CD4-positive, CD25-positive, alpha-beta regulatory T cell (primary cell): Measurements from ENCODE around the gene ANKRD44. TPM values are rescaled to one million over a fixed set of nuclear protein-coding genes. Genes with fewer than 3 reads are reported as not detected.

ENCODE experiments used
- ATAC-seq, 2 donors: fragments of 150-1000 bp; cut with Tn5 transposase; one replicate each; pipeline ENCODE4 v1.10.0; 2021; ENCODE audit warnings: low read depth in 2 of 2, moderate number of reproducible peaks in 2 of 2, moderate library complexity in 1 of 2
- DNase-seq, 3 donors: peaks; one replicate each; pipeline versions ENCODE4 v3.0.0 to v3.0.0-alpha.2; 2012 to 2022; ENCODE audit warnings: mixed read lengths in 1 of 3
- H3K27ac ChIP-seq: one replicate; pipeline ENCODE4 v1.7.0; 2013; ENCODE audit warnings: mild to moderate bottlenecking, low read length; ENCODE audit not compliant: insufficient read depth, poor library complexity, severe bottlenecking
- H3K27me3 ChIP-seq: one replicate; pipeline ENCODE4 v1.7.0; 2013; ENCODE audit warnings: low read length; ENCODE audit not compliant: control insufficient read depth, insufficient read depth
- H3K36me3 ChIP-seq: one replicate; pipeline ENCODE4 v1.7.0; 2013; ENCODE audit warnings: mild to moderate bottlenecking, low read length, moderate library complexity; ENCODE audit not compliant: control insufficient read depth, insufficient read depth
- H3K4me1 ChIP-seq: 2 replicates; pipeline ENCODE4 v1.7.0; 2013; ENCODE audit warnings: mild to moderate bottlenecking, low read length; ENCODE audit not compliant: insufficient read depth, control insufficient read depth, poor library complexity, severe bottlenecking
- H3K4me3 ChIP-seq: one replicate; pipeline ENCODE4 v1.7.0; 2013; ENCODE audit warnings: low read depth, mild to moderate bottlenecking, low read length, moderate library complexity
- H3K9me3 ChIP-seq, 2 experiments: 1 replicate in 1 of 2; 2 replicates in 1 of 2; pipeline ENCODE4 v1.7.0; 2013; ENCODE audit warnings: low read length in 2 of 2, mild to moderate bottlenecking in 1 of 2, moderate library complexity in 1 of 2; ENCODE audit not compliant: control insufficient read depth in 2 of 2
- H3K27ac Mint-ChIP-seq, 3 donors: one replicate each; pipeline ENCODE4 v1.8.0; 2020 to 2022; ENCODE audit warnings: mild to moderate bottlenecking in 3 of 3, mixed read lengths in 3 of 3, moderate library complexity in 2 of 3
- H3K27me3 Mint-ChIP-seq: one replicate; pipeline ENCODE4 v1.8.0; 2022; ENCODE audit warnings: mild to moderate bottlenecking, mixed read lengths
- H3K36me3 Mint-ChIP-seq: one replicate; pipeline ENCODE4 v1.8.0; 2020; ENCODE audit warnings: mixed read lengths
- H3K4me1 Mint-ChIP-seq, 4 donors: one replicate each; pipeline ENCODE4 v1.8.0; 2020 to 2022; ENCODE audit warnings: mixed read lengths in 4 of 4, mild to moderate bottlenecking in 1 of 4
- H3K4me3 Mint-ChIP-seq, 4 donors: one replicate each; pipeline ENCODE4 v1.8.0; 2020 to 2022; ENCODE audit warnings: mild to moderate bottlenecking in 4 of 4, mixed read lengths in 4 of 4, moderate library complexity in 3 of 4
- H3K9me3 Mint-ChIP-seq, 7 donors: one replicate each; pipeline ENCODE4 v1.8.0; 2020 to 2022; ENCODE audit warnings: mixed read lengths in 7 of 7, mild to moderate bottlenecking in 3 of 7, moderate library complexity in 2 of 7
- polyA plus RNA-seq, 4 donors: library from polyadenylated mRNA; unstranded; fragments of 300-500 nt; fragmentation: Illumina TruSeq; gene quantifications; one replicate each; pipeline ENCODE4 v1.2.3, GENCODE V29; 2021
- total RNA-seq: library from RNA; stranded (reverse); gene quantifications from one replicate; pipeline ENCODE4 v1.2.3, GENCODE V29; 2022

ANKRD44 gene
- total and polyA plus RNA-seq, 5 donors from 2014 or later, result 69.6 to 301 (median 85.0) TPM

DNA sequence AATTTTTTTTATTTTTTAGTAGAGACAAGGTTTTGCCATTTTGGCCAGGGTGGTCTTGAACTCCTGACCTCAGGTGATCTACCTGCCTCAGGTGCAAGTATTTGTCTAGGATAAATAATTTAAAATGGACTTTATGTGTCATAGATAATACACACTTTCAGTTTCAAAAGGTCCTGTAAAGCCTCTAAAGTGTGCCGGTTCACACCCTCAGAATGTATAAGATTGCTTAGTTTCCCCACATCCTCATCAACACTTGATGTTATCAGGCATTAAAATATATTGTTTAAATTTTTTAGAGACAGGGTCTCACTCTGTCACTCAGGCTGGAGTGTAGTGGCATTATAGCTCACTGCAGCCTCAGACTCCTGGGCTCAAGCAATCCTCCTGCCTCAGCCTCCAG is 170.5 kb downstream of the ANKRD44 start:
- Mint-ChIP-seq H3K4me3 (peak overlapping the region; percentile 18 to 63 (median 32)), H3K27ac (peak overlapping the region; percentile 39 to 90 (median 87))

DNA sequence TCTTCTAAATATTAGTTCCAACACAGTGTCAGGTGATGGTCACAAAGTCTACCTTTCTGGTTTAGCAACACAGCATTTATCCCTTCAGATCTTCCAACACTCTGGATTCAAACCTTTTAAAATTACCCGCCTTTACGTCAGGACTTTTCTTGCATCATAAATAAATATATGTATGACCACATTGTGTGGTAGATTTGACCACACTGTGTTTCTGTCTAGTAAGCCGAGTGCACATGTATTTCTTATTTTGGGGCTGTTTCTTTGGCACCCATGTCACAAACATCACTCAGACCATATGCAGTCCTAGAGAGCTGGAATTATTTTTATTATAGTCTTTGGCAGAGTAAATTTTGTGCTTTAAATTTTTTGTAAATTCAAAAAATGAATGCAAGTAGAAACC is 172.1 kb downstream of the ANKRD44 start:
- Mint-ChIP-seq H3K36me3 (peaks cover 27% of the 10 kb centered on the region), H3K27ac (peak overlapping the region; percentile 7 to 93 (median 85)), H3K9me3 (peaks cover 0 to 2% (median 0%) of the 10 kb centered on the region in 7 donors), H3K4me3 (peak overlapping the region; percentile 19 to 88 (median 51)), H3K4me1 (peaks cover 55 to 88% (median 67%) of the 10 kb centered on the region in 4 donors), H3K27me3 (no peaks in the 10 kb centered on the region)
- Histone ChIP-seq H3K9me3 (no peaks in the 10 kb centered on the region), H3K27me3 (no peaks in the 10 kb centered on the region), H3K36me3 (peaks cover 30% of the 10 kb centered on the region), H3K4me3 (peak overlapping the region; percentile 54), H3K27ac (no peak overlapping the region), H3K4me1 (peaks cover 49% of the 10 kb centered on the region)
- ATAC-seq, result no peak
- DNase-seq, result no peak

More for the DNA sequence above, 170.5 kb downstream of the ANKRD44 start:
- peak; percentile 50 to 61 for ATAC-seq
- no peaks in the 10 kb centered on the region for H3K27me3 ChIP-seq
- peaks cover 25% of the 10 kb centered on the region for H3K36me3 Mint-ChIP-seq
- peaks cover 48% of the 10 kb centered on the region for H3K4me1 ChIP-seq
- peak overlapping the region; percentile 4 for H3K4me3 ChIP-seq
- peak overlapping the region; percentile 37 for H3K27ac ChIP-seq
- H3K27me3 Mint-ChIP-seq, result no peaks in the 10 kb centered on the region
- peaks cover 0 to 4% (median 0%) of the 10 kb centered on the region in 7 donors for H3K9me3 Mint-ChIP-seq
- H3K4me1 Mint-ChIP-seq, result peaks cover 50 to 89% (median 68%) of the 10 kb centered on the region in 4 donors
- no peaks in the 10 kb centered on the region for H3K9me3 ChIP-seq
- peaks cover 22% of the 10 kb centered on the region for H3K36me3 ChIP-seq
- peak in 1 of 3 donors; percentile 69 for DNase-seq

DNA sequence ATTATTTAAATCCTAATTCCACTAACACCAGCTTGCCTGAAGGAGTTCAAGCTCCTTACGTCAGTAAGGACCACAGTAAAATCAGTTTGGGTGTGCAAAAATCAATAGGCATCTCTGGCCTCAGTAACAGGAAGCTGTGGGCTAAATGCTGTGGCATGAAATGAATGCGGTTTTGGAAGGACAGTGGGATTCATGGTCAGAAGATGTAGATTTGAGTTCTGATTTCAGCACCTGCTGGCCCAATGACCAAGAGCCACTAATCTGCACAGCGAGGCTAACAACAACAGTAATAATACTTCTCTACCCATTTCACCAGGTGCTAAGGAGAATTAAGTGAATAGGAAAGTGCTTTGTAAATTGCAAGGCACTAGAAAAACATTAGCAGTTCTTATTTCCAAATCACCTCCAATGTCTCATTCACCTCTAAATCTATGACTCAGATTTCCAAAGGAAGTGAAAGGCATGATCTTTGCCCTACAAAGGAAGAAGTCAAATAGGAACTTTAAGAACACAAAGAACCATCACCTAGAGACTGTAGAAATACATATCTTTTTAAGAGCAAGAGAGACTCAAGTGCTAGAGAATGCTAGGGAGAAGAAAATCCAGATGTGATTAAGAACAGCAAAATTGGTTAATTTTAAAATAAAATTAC is 172.6 kb downstream of the ANKRD44 start:
- ATAC-seq (no peak), DNase-seq (no peak)
- H3K4me3 Mint-ChIP-seq, result peak overlapping the region; percentile 21 to 88 (median 52)
- H3K9me3 Mint-ChIP-seq, result peaks cover 0 to 2% (median 0%) of the 10 kb centered on the region in 7 donors
- Histone ChIP-seq H3K9me3 (no peaks in the 10 kb centered on the region), H3K4me1 (peaks cover 54% of the 10 kb centered on the region), H3K27ac (peak overlapping the region; percentile 54), H3K4me3 (peak overlapping the region; percentile 54), H3K36me3 (peaks cover 34% of the 10 kb centered on the region), H3K27me3 (no peaks in the 10 kb centered on the region)
- peak overlapping the region; percentile 49 to 93 (median 85) for H3K27ac Mint-ChIP-seq
- peaks cover 32% of the 10 kb centered on the region for H3K36me3 Mint-ChIP-seq
- peaks cover 60 to 93% (median 72%) of the 10 kb centered on the region in 4 donors for H3K4me1 Mint-ChIP-seq
- H3K27me3 Mint-ChIP-seq, result no peaks in the 10 kb centered on the region

DNA sequence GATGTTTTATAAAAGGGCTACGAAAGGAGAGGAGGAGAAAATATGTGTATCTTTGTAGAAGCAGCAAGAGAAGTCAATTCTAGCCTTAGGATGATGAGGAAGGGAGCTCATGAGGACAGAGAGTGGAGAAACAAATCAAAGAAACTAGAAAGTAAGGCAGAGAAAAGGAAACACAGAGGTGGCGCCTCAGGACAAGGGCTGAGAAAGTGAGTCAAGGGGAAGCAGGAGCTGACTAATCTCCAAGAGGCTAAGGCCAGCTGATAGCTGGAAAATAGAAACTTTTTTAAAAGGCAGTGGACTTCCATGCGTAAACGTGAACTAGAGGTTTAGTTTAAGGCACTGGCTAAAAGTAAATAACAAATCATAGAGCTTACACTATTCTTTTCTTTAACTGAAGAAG is 173.3 kb downstream of the ANKRD44 start:
- DNase-seq, result no peak
- Histone ChIP-seq H3K36me3 (peaks cover 33% of the 10 kb centered on the region), H3K27ac (peak overlapping the region; percentile 54), H3K4me1 (peaks cover 51% of the 10 kb centered on the region), H3K9me3 (no peaks in the 10 kb centered on the region), H3K4me3 (peak overlapping the region; percentile 54), H3K27me3 (no peaks in the 10 kb centered on the region)
- peaks cover 59 to 94% (median 77%) of the 10 kb centered on the region in 4 donors for H3K4me1 Mint-ChIP-seq
- ATAC-seq, result no peak
- H3K27ac Mint-ChIP-seq, result peak overlapping the region; percentile 89 to 93 (median 90)
- no peaks in the 10 kb centered on the region for H3K27me3 Mint-ChIP-seq
- peak overlapping the region; percentile 23 to 72 (median 60) for H3K4me3 Mint-ChIP-seq
- H3K36me3 Mint-ChIP-seq, result peaks cover 39% of the 10 kb centered on the region
- H3K9me3 Mint-ChIP-seq, result peaks cover 0 to 2% (median 0%) of the 10 kb centered on the region in 7 donors

DNA sequence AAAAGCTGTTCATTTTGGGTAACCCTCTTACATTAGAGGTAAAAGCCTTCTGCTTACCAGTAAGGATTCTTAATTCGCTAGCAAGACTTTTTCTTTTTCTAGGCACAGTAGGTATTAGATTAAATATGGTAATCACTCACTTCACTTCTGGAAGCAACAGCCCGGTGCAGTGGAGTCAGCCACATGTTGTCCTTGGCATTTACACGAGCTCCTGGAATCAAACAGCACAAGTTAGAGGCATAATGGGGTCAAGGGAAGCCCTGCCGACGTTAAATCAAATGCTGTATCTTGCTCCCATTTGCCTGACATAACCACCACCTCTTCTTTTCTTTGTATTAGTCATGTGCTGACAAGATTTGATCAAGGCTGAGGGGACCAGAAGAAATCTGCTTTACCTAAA is 174.1 kb downstream of the ANKRD44 start:
- peaks cover 52 to 94% (median 77%) of the 10 kb centered on the region in 4 donors for H3K4me1 Mint-ChIP-seq
- no peak for DNase-seq
- H3K4me1 ChIP-seq, result peaks cover 49% of the 10 kb centered on the region
- H3K36me3 Mint-ChIP-seq, result peaks cover 46% of the 10 kb centered on the region
- H3K27me3 ChIP-seq, result no peaks in the 10 kb centered on the region
- H3K27me3 Mint-ChIP-seq, result no peaks in the 10 kb centered on the region
- H3K4me3 Mint-ChIP-seq, result peak overlapping the region in 1 of 4 donors; percentile 5
- peaks cover 0 to 2% (median 0%) of the 10 kb centered on the region in 7 donors for H3K9me3 Mint-ChIP-seq
- H3K4me3 ChIP-seq, result no peak overlapping the region
- ATAC-seq, result no peak
- H3K27ac ChIP-seq, result peak overlapping the region; percentile 54
- no peaks in the 10 kb centered on the region for H3K9me3 ChIP-seq
- H3K36me3 ChIP-seq, result peaks cover 37% of the 10 kb centered on the region
- peak overlapping the region; percentile 89 to 93 (median 90) for H3K27ac Mint-ChIP-seq

DNA sequence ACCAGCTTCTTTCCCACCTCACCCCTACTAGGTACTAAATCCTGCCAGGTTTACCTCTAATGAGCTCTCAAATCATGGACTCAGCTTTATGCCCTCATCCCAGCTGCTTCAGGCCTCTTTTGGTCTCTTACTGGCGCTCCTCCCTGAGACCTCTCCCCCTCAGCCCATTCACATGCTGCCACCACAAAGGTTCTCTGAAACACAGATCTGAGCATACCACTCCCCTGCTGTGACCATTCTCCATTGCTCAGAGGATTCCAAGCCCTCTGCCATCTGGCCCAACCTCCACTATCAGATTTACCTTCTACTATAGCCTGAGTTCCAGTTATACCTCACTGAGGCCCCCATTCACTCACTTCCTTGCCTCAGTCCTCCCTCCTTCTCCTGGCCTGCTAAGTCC is 174.8 kb downstream of the ANKRD44 start:
- H3K36me3 Mint-ChIP-seq, result peaks cover 46% of the 10 kb centered on the region

DNA sequence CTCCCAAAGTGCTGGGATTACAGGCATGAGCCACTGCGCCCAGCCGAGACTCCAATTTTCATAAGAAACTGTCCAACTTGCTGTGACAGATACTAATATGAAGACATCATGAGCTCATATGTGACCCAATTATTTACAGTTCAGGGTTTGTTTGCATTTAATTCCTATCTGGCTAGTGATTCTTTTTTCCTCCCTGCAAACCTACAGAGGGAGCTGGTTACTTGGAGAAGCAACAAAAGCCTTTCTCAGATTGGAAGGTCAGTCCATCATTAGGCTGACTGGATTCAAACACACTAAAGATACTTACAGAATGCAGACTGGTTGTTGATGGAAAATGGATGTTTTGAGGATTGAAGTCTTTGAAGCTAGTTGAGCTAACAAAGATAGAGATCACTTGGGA is 176.4 kb downstream of the ANKRD44 start:
- Histone ChIP-seq H3K36me3 (peaks cover 40% of the 10 kb centered on the region), H3K27ac (no peak overlapping the region), H3K4me1 (peaks cover 55% of the 10 kb centered on the region), H3K4me3 (no peak overlapping the region), H3K27me3 (no peaks in the 10 kb centered on the region), H3K9me3 (no peaks in the 10 kb centered on the region)
- no peak overlapping the region for H3K4me3 Mint-ChIP-seq
- no peaks in the 10 kb centered on the region for H3K27me3 Mint-ChIP-seq
- ATAC-seq (no peak), DNase-seq (no peak)
- peaks cover 47 to 95% (median 80%) of the 10 kb centered on the region in 4 donors for H3K4me1 Mint-ChIP-seq
- peaks cover 0 to 2% (median 0%) of the 10 kb centered on the region in 7 donors for H3K9me3 Mint-ChIP-seq
- peak overlapping the region; percentile 3 to 93 (median 52) for H3K27ac Mint-ChIP-seq
- peaks cover 46% of the 10 kb centered on the region for H3K36me3 Mint-ChIP-seq

More for the DNA sequence above, 174.8 kb downstream of the ANKRD44 start:
- Histone ChIP-seq H3K27me3 (no peaks in the 10 kb centered on the region), H3K4me3 (no peak overlapping the region), H3K27ac (peak overlapping the region; percentile 54), H3K4me1 (peaks cover 51% of the 10 kb centered on the region), H3K36me3 (peaks cover 37% of the 10 kb centered on the region), H3K9me3 (no peaks in the 10 kb centered on the region)
- H3K27ac Mint-ChIP-seq, result peak overlapping the region; percentile 89 to 93 (median 90)
- no peak for DNase-seq
- H3K9me3 Mint-ChIP-seq, result peaks cover 0 to 2% (median 0%) of the 10 kb centered on the region in 7 donors
- H3K27me3 Mint-ChIP-seq, result no peaks in the 10 kb centered on the region
- no peak for ATAC-seq
- H3K4me3 Mint-ChIP-seq, result peak overlapping the region in 3 of 4 donors; percentile 1 to 21 (median 3)
- peaks cover 51 to 94% (median 77%) of the 10 kb centered on the region in 4 donors for H3K4me1 Mint-ChIP-seq
